Mesendoderm (in vitro differentiated cells): ENCODE measurements around the gene FBXO36.

ENCODE experiments used
- DNase-seq: peaks from one replicate; pipeline ENCODE4 v3.0.0; 2013
- H2AK5ac ChIP-seq: 2 replicates; pipeline ENCODE4 v1.6.1; 2013; ENCODE audit warnings: low read length, inconsistent platforms
- H2BK120ac ChIP-seq: 2 replicates; pipeline ENCODE4 v1.6.1; 2013; ENCODE audit warnings: low read depth, mild to moderate bottlenecking, low read length, moderate library complexity, mixed read lengths
- H2BK15ac ChIP-seq: replicated peaks from 2 replicates; pipeline ENCODE4 v1.6.1; 2013; ENCODE audit warnings: low read depth, mild to moderate bottlenecking, moderate library complexity
- H2BK5ac ChIP-seq: 2 replicates; pipeline ENCODE4 v1.6.1; 2013; ENCODE audit warnings: low read length, inconsistent platforms
- H3K18ac ChIP-seq: 2 replicates; pipeline ENCODE4 v1.6.1; 2013; ENCODE audit warnings: mild to moderate bottlenecking, low read length, mixed read lengths
- H3K23ac ChIP-seq: one replicate; pipeline ENCODE4 v1.6.1; 2013; ENCODE audit warnings: low read length
- H3K27ac ChIP-seq: 2 replicates; pipeline ENCODE4 v1.5.1; 2013; ENCODE audit warnings: low read depth, mild to moderate bottlenecking, inconsistent platforms, low read length, moderate library complexity
- H3K27me3 ChIP-seq: 2 replicates; pipeline ENCODE4 v1.6.1; 2013; ENCODE audit warnings: low read length, control low read depth, mild to moderate bottlenecking, inconsistent platforms; ENCODE audit not compliant: insufficient read depth, poor library complexity
- H3K36me3 ChIP-seq: 2 replicates; pipeline ENCODE4 v1.6.1; 2013; ENCODE audit warnings: low read length, inconsistent platforms; ENCODE audit not compliant: control insufficient read depth, insufficient read depth
- H3K4ac ChIP-seq: one replicate; pipeline ENCODE4 v1.6.1; 2013; ENCODE audit warnings: low read depth, mild to moderate bottlenecking, low read length, moderate library complexity
- H3K4me1 ChIP-seq: 2 replicates; pipeline ENCODE4 v1.6.1; 2013; ENCODE audit warnings: low read depth, low read length, inconsistent platforms; ENCODE audit not compliant: control insufficient read depth
- H3K4me2 ChIP-seq: 2 replicates; pipeline ENCODE4 v1.6.1; 2013; ENCODE audit warnings: low read length
- H3K4me3 ChIP-seq: 2 replicates; pipeline ENCODE4 v1.5.1; 2013; ENCODE audit warnings: mild to moderate bottlenecking, low read length
- H3K56ac ChIP-seq: one replicate; pipeline ENCODE4 v1.6.1; 2013; ENCODE audit warnings: low read length
- H3K79me1 ChIP-seq: 2 replicates; pipeline ENCODE4 v1.6.1; 2013; ENCODE audit warnings: low read length, inconsistent platforms
- H3K79me2 ChIP-seq: 2 replicates; pipeline ENCODE4 v1.6.1; 2013; ENCODE audit warnings: mild to moderate bottlenecking, low read length; ENCODE audit not compliant: control insufficient read depth, insufficient read depth
- H3K9ac ChIP-seq: 2 replicates; pipeline ENCODE4 v1.6.1; 2013; ENCODE audit warnings: low read length, inconsistent platforms
- H4K5ac ChIP-seq: one replicate; pipeline ENCODE4 v1.6.1; 2013; ENCODE audit warnings: low read length
- H4K8ac ChIP-seq: one replicate; pipeline ENCODE4 v1.6.1; 2013; ENCODE audit warnings: low read depth, mild to moderate bottlenecking, control low read depth, low read length, moderate library complexity
- WGBS: extraction: QIAGEN DNeasy Blood & Tissue Kit; methylation state at CpG from one replicate; pipeline ENCODE4 v1.1.7; 2013; ENCODE audit warnings: low lambda C conversion rate, missing lambda C conversion rate; ENCODE audit not compliant: insufficient coverage; ENCODE audit errors: extremely low coverage; 5-methylcytosine and 5-hydroxymethylcytosine counted together

FBXO36 gene

DNA sequence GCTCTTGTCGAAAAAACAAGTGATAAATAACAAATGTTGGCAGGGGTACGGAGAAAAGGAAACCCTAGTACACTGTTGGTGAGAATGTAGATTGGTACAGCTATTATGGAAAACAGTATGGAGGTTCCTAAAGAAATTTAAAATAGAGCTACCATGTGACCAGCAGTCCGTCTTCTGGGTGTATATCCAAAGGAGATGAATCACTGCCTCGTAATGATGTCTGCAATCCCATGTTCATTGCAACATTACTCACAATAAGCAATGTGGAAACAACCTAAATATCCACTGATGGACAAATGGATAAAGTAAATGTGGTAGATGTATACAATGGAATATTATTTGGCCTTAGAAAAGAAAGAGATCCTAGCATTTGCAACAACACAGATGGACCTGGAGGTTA lies 95.8 kb downstream of the FBXO36 start:
- no peak overlapping the region for H4K5ac ChIP-seq
- no peak overlapping the region for H3K27ac ChIP-seq
- H3K9ac ChIP-seq = no peak overlapping the region
- no peak overlapping the region for H3K4me2 ChIP-seq
- no peak overlapping the region for H3K18ac ChIP-seq
- no peaks in the 10 kb centered on the region for H3K27me3 ChIP-seq
- no peaks in the 10 kb centered on the region for H3K79me2 ChIP-seq
- H3K4ac ChIP-seq = no peak overlapping the region
- H2BK5ac ChIP-seq = no peak overlapping the region
- no peak overlapping the region for H2BK15ac ChIP-seq
- H3K79me1 ChIP-seq = no peaks in the 10 kb centered on the region
- no peaks in the 10 kb centered on the region for H3K36me3 ChIP-seq
- no peak overlapping the region for H3K23ac ChIP-seq
- H2AK5ac ChIP-seq = no peak overlapping the region
- no peak overlapping the region for H3K4me3 ChIP-seq
- no peak overlapping the region for H2BK120ac ChIP-seq
- DNase-seq = no peak
- H3K56ac ChIP-seq = no peak overlapping the region
- no CpG with 5 or more reads among the region's 4 CpGs for WGBS
- H3K4me1 ChIP-seq = no peaks in the 10 kb centered on the region
- no peak overlapping the region for H4K8ac ChIP-seq

DNA sequence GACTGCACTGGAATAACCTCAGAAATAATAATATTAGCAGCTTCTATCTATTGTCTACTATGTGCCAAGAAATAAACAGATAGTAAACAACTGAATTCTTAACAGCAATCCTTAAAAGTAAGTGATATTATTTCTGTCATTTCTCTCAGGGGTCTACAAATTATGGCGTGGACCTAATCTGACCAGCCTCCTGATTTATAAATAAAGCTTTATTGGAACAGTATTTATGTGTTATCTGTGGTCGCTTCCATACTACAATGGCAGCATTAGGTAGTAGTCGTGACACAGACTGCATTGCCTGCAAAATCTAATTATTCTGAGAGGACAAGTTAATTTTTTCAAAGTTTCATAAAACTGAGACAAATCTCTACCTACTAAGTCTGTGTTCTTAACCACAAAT lies 97.4 kb downstream of the FBXO36 start:
- Histone ChIP-seq H3K27ac (no peak overlapping the region), H3K9ac (no peak overlapping the region), H2BK120ac (no peak overlapping the region), H4K8ac (no peak overlapping the region), H2BK15ac (no peak overlapping the region), H3K36me3 (no peaks in the 10 kb centered on the region), H3K79me1 (no peaks in the 10 kb centered on the region), H2BK5ac (no peak overlapping the region), H3K56ac (no peak overlapping the region), H3K4me3 (no peak overlapping the region), H3K27me3 (no peaks in the 10 kb centered on the region), H2AK5ac (no peak overlapping the region), H4K5ac (no peak overlapping the region), H3K4me1 (peaks cover 2% of the 10 kb centered on the region), H3K18ac (no peak overlapping the region), H3K4ac (no peak overlapping the region), H3K23ac (no peak overlapping the region), H3K4me2 (no peak overlapping the region), H3K79me2 (no peaks in the 10 kb centered on the region)
- WGBS = no CpG with 5 or more reads among the region's 3 CpGs
- DNase-seq = no peak

GRCh38 chr2:230023313-230023712 lies 101.0 kb downstream of the FBXO36 start:
- no CpG with 5 or more reads among the region's 4 CpGs for WGBS
- Histone ChIP-seq H3K18ac (no peak overlapping the region), H3K56ac (peak overlapping the region; percentile 60), H4K8ac (no peak overlapping the region), H3K27ac (no peak overlapping the region), H3K4me1 (peaks cover 2% of the 10 kb centered on the region), H4K5ac (no peak overlapping the region), H2AK5ac (no peak overlapping the region), H3K4ac (no peak overlapping the region), H3K4me3 (no peak overlapping the region), H2BK15ac (no peak overlapping the region), H3K9ac (no peak overlapping the region), H3K79me2 (no peaks in the 10 kb centered on the region), H3K4me2 (no peak overlapping the region), H3K36me3 (no peaks in the 10 kb centered on the region), H2BK120ac (no peak overlapping the region), H2BK5ac (no peak overlapping the region), H3K79me1 (no peaks in the 10 kb centered on the region), H3K23ac (no peak overlapping the region), H3K27me3 (no peaks in the 10 kb centered on the region)
- DNase-seq = peak; percentile 47

GRCh38 chr2:230042195-230042594 lies 119.9 kb downstream of the FBXO36 start:
- Histone ChIP-seq H3K23ac (no peak overlapping the region), H3K27ac (no peak overlapping the region), H3K56ac (no peak overlapping the region), H3K4me2 (no peak overlapping the region), H2BK5ac (no peak overlapping the region), H4K8ac (no peak overlapping the region), H3K79me2 (no peaks in the 10 kb centered on the region), H3K27me3 (no peaks in the 10 kb centered on the region), H2BK120ac (no peak overlapping the region), H3K79me1 (no peaks in the 10 kb centered on the region), H3K36me3 (no peaks in the 10 kb centered on the region), H3K9ac (no peak overlapping the region), H3K4me1 (no peaks in the 10 kb centered on the region), H2AK5ac (no peak overlapping the region), H4K5ac (no peak overlapping the region), H3K4me3 (no peak overlapping the region), H3K4ac (no peak overlapping the region), H3K18ac (no peak overlapping the region), H2BK15ac (no peak overlapping the region)
- no CpG with 5 or more reads among the region's 1 CpG for WGBS
- DNase-seq = no peak

- Histone ChIP-seq H3K56ac (no peak overlapping the region), H2BK5ac (no peak overlapping the region), H3K79me1 (no peaks in the 10 kb centered on the region), H3K4me2 (no peak overlapping the region), H3K27ac (no peak overlapping the region), H2BK15ac (no peak overlapping the region), H3K4me3 (no peak overlapping the region), H4K5ac (no peak overlapping the region), H3K79me2 (no peaks in the 10 kb centered on the region), H4K8ac (no peak overlapping the region), H2BK120ac (no peak overlapping the region), H3K4me1 (no peaks in the 10 kb centered on the region), H3K18ac (no peak overlapping the region), H3K36me3 (no peaks in the 10 kb centered on the region), H3K9ac (no peak overlapping the region), H3K27me3 (no peaks in the 10 kb centered on the region), H2AK5ac (no peak overlapping the region), H3K4ac (no peak overlapping the region), H3K23ac (no peak overlapping the region)
- DNase-seq = no peak
- no CpG with 5 or more reads among the region's 5 CpGs for WGBS
These were observed 120.7 kb downstream of the FBXO36 start for GRCh38 chr2:230043025-230043424.

- Histone ChIP-seq H2BK15ac (no peak overlapping the region), H3K27me3 (no peaks in the 10 kb centered on the region), H3K4me3 (no peak overlapping the region), H3K79me2 (no peaks in the 10 kb centered on the region), H3K4ac (no peak overlapping the region), H4K5ac (no peak overlapping the region), H3K9ac (no peak overlapping the region), H3K36me3 (no peaks in the 10 kb centered on the region), H2BK5ac (no peak overlapping the region), H3K4me2 (no peak overlapping the region), H3K27ac (no peak overlapping the region), H3K23ac (no peak overlapping the region), H3K79me1 (no peaks in the 10 kb centered on the region), H3K56ac (no peak overlapping the region), H2BK120ac (no peak overlapping the region), H3K18ac (no peak overlapping the region), H4K8ac (no peak overlapping the region), H3K4me1 (no peaks in the 10 kb centered on the region), H2AK5ac (no peak overlapping the region)
- no peak for DNase-seq
- no CpG with 5 or more reads among the region's 2 CpGs for WGBS
These were observed 121.2 kb downstream of the FBXO36 start for GRCh38 chr2:230043461-230043860.
